ENCODE measurements around the gene NEK10. TPM values are rescaled to one million over a fixed set of nuclear protein-coding genes. Genes with fewer than 3 reads are reported as not detected.
A peak's percentile ranks its signal among the peaks of the same experiment; 100 is the strongest.

The NEK10 gene
- polyA plus RNA-seq, 2 of the 4 experiments (the other 2 are of a cell fraction), result 1.7 to 2.9 TPM

- ATAC-seq, result no peak
- ChIA-PET POLR2A (interaction anchor here (1.0 kb wide), 1 partner anchor 139 kb away, joined by 3 read pairs; the partner anchor contains the start of gene SLC4A7), CTCF (interaction anchor here (0.7 to 2.5 kb wide), 3 partner anchors 9 to 123 kb away, joined by 3 to 10 read pairs (median 3); no protein-coding TSS in a partner anchor)
- no peaks in the 10 kb centered on the region for H3K9me3 ChIP-seq
- no peak for DNase-seq (ENCODE audit: low read depth in 1 of 2, low spot score in 1 of 2)
- H3K4me3 ChIP-seq, result no peak overlapping the region
- 76% methylated on average over 2 of the region's 2 CpGs for WGBS (ENCODE audit: missing lambda C conversion rate)
- no peak overlapping the region for H3K27ac ChIP-seq
- no peaks in the 10 kb centered on the region for H3K4me1 ChIP-seq
- H3K4me2 ChIP-seq, result no peak overlapping the region
- no peak for TF ChIP-seq SREBF2 (IDR thresholded peaks at IDR 0.05)
- TF ChIP-seq, protein P1, sequence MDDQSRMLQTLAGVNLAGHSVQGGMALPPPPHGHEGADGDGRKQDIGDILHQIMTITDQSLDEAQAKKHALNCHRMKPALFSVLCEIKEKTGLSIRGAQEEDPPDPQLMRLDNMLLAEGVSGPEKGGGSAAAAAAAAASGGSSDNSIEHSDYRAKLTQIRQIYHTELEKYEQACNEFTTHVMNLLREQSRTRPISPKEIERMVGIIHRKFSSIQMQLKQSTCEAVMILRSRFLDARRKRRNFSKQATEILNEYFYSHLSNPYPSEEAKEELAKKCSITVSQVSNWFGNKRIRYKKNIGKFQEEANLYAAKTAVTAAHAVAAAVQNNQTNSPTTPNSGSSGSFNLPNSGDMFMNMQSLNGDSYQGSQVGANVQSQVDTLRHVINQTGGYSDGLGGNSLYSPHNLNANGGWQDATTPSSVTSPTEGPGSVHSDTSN (IDR thresholded peaks at IDR 0.05), result no peak
- peak; percentile 7 for FAIRE-seq
Measured at GRCh38 chr3:27345045-27345444, 24.1 kb downstream of the NEK10 start.

GRCh38 chr3:27344192-27344591 is 25.0 kb downstream of the NEK10 start:
- no peak overlapping the region for H3K27ac ChIP-seq
- DNase-seq (ENCODE audit: low read depth in 1 of 2, low spot score in 1 of 2) (no peak), ATAC-seq (no peak), FAIRE-seq (no peak)
- no peak overlapping the region for H3K4me3 ChIP-seq
- CTCF ChIA-PET, result interaction anchor here (0.9 to 2.5 kb wide), 2 partner anchors 10 to 26 kb away, joined by 3 to 10 read pairs; no protein-coding TSS in a partner anchor
- POLR2A ChIA-PET, result interaction anchor here (1.0 kb wide), 1 partner anchor 140 kb away, joined by 3 read pairs; the partner anchor contains the start of gene SLC4A7
- TF ChIP-seq NFE2L2 (conservative IDR thresholded peaks at IDR 0.05; ENCODE audit: low read length) (no peak), HOXA7 (CRISPR knock-in tag; IDR thresholded peaks at IDR 0.05) (no peak), ATOH8 (CRISPR knock-in tag; IDR thresholded peaks at IDR 0.05; ENCODE audit: low read depth) (no peak), CHD2 (IDR thresholded peaks at IDR 0.05; ENCODE audit: low read length, partially characterized antibody) (no peak), ZSCAN20 (CRISPR knock-in tag; IDR thresholded peaks at IDR 0.05) (no peak), CHD4 (IDR thresholded peaks at IDR 0.05; ENCODE audit: borderline replicate concordance) (no peak), JUN (IDR thresholded peaks at IDR 0.05) (no peak), TFCP2L1 (CRISPR knock-in tag; IDR thresholded peaks at IDR 0.05) (no peak), ZC3H11A (IDR thresholded peaks at IDR 0.05) (no peak), POLR2A (IDR thresholded peaks at IDR 0.05; ENCODE audit: low read length) (no peak), GATA3 (IDR thresholded peaks at IDR 0.05; ENCODE audit: borderline replicate concordance) (no peak), EP300 (IDR thresholded peaks at IDR 0.05) (no peak), TP53 (CRISPR knock-in tag; IDR thresholded peaks at IDR 0.05) (no peak), KDM5A (IDR thresholded peaks at IDR 0.05) (no peak), BHLHE40 (IDR thresholded peaks at IDR 0.05; ENCODE audit: low read depth, low read length) (no peak)
- TF ChIP-seq, protein P2, sequence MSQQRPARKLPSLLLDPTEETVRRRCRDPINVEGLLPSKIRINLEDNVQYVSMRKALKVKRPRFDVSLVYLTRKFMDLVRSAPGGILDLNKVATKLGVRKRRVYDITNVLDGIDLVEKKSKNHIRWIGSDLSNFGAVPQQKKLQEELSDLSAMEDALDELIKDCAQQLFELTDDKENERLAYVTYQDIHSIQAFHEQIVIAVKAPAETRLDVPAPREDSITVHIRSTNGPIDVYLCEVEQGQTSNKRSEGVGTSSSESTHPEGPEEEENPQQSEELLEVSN (IDR thresholded peaks at IDR 0.05; ENCODE audit: borderline replicate concordance, low read depth), result no peak
- TF ChIP-seq, protein P3, sequence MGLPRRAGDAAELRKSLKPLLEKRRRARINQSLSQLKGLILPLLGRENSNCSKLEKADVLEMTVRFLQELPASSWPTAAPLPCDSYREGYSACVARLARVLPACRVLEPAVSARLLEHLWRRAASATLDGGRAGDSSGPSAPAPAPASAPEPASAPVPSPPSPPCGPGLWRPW (IDR thresholded peaks at IDR 0.05), result no peak
- TF ChIP-seq, protein P4, sequence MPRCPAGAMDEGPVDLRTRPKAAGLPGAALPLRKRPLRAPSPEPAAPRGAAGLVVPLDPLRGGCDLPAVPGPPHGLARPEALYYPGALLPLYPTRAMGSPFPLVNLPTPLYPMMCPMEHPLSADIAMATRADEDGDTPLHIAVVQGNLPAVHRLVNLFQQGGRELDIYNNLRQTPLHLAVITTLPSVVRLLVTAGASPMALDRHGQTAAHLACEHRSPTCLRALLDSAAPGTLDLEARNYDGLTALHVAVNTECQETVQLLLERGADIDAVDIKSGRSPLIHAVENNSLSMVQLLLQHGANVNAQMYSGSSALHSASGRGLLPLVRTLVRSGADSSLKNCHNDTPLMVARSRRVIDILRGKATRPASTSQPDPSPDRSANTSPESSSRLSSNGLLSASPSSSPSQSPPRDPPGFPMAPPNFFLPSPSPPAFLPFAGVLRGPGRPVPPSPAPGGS (IDR thresholded peaks at IDR 0.05), result no peak
- H3K4me2 ChIP-seq, result no peak overlapping the region
- 93% methylated on average over 3 of the region's 3 CpGs for WGBS (ENCODE audit: missing lambda C conversion rate)
- no peaks in the 10 kb centered on the region for H3K9me3 ChIP-seq
- no peaks in the 10 kb centered on the region for H3K4me1 ChIP-seq

DNA sequence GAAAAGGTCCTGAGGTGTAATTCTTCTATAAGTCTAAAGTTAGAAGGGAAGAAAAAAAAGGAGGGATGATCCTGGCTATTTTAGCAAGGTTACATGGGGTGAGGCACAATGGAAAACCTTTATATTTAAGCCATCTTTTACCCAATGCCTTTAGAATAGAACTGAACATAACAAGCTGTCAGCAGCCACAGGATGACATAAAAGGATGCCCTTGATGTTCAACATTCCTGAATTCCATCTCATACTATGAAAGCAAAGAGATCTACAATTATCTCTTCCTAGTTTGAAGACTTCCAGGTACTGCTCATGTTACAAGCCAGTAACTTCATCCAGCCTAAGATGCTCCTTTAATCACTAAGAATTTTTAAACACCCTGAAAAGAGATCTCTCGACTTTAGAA is 26.9 kb downstream of the NEK10 start:
- no peaks in the 10 kb centered on the region for H3K4me1 ChIP-seq
- ChIA-PET CTCF (no interaction called here), POLR2A (no interaction called here)
- TF ChIP-seq RARB (CRISPR knock-in tag; IDR thresholded peaks at IDR 0.05), result no peak
- no peak for TF ChIP-seq POLR2AphosphoS2 (conservative IDR thresholded peaks at IDR 0.05; ENCODE audit: low read length)
- TF ChIP-seq CHD4 (IDR thresholded peaks at IDR 0.05; ENCODE audit: borderline replicate concordance), result no peak
- no peak for TF ChIP-seq CBX2 (IDR thresholded peaks at IDR 0.05; ENCODE audit: borderline replicate concordance, low read depth)
- TF ChIP-seq HOXB13 (CRISPR knock-in tag; IDR thresholded peaks at IDR 0.05; ENCODE audit: low read depth), result no peak
- no peak overlapping the region for H3K4me2 ChIP-seq
- FAIRE-seq (no peak), DNase-seq (ENCODE audit: low read depth in 1 of 2, low spot score in 1 of 2) (no peak), ATAC-seq (no peak)
- H3K9me3 ChIP-seq, result no peaks in the 10 kb centered on the region
- 50% methylated on average over 1 of the region's 1 CpG for WGBS (ENCODE audit: missing lambda C conversion rate)
- H3K27ac ChIP-seq, result no peak overlapping the region
- no peak overlapping the region for H3K4me3 ChIP-seq

All from A549 (cell line).